ENCODE results near the gene CEP350. TPM values are rescaled to one million over a fixed set of nuclear protein-coding genes. Genes with fewer than 3 reads are reported as not detected.

Gene CEP350
- total RNA-seq, 6 donors from 2014 or later, result 42.8 to 66.5 (median 52.2) TPM

- Histone ChIP-seq H3K27ac (no peak overlapping the region), H3K9me3 (no peaks in the 10 kb centered on the region), H3K4me1 (peaks cover 25 to 49% (median 41%) of the 10 kb centered on the region in 4 donors), H3K4me3 (no peak overlapping the region), H3K27me3 (no peaks in the 10 kb centered on the region), H3K36me3 (no peaks in the 10 kb centered on the region)
- DNase-seq (no peak), ATAC-seq (ENCODE audit: low FRiP score in 2 of 2) (no peak)
- TF ChIP-seq POLR2A (IDR thresholded peaks at IDR 0.05) (no peak), POLR2AphosphoS5 (IDR thresholded peaks at IDR 0.05) (no peak), EP300 (IDR thresholded peaks at IDR 0.05) (no peak), CTCF (IDR thresholded peaks at IDR 0.05) (no peak)
- 64 to 72% methylated on average over 6 of the region's 6 CpGs for WGBS, 2 donors
Observed at GRCh38 chr1:179973198-179974110, 18.8 kb downstream of the CEP350 start.

- H3K4me3 ChIP-seq, result no peak overlapping the region
- peaks cover 0 to 5% (median 2%) of the 10 kb centered on the region in 4 donors for H3K9me3 ChIP-seq
- WGBS, 2 donors, result 69 to 75% methylated on average over 4 of the region's 4 CpGs
- peaks cover 3 to 20% (median 14%) of the 10 kb centered on the region in 4 donors for H3K4me1 ChIP-seq
- ATAC-seq (ENCODE audit: low FRiP score in 2 of 2) (no peak), DNase-seq (no peak)
- H3K27me3 ChIP-seq, result no peaks in the 10 kb centered on the region
- H3K36me3 ChIP-seq, result no peaks in the 10 kb centered on the region
- TF ChIP-seq CTCF (IDR thresholded peaks at IDR 0.05), result no peak
- no peak for TF ChIP-seq POLR2AphosphoS5 (IDR thresholded peaks at IDR 0.05)
- TF ChIP-seq POLR2A (IDR thresholded peaks at IDR 0.05), result no peak
- TF ChIP-seq EP300 (IDR thresholded peaks at IDR 0.05), result no peak
- H3K27ac ChIP-seq, result peak overlapping the region in 2 of 4 donors; percentile 9 to 55
Observed at GRCh38 chr1:179976970-179977651, 22.5 kb downstream of the CEP350 start.

GRCh38 chr1:179978199-179979079 lies 23.8 kb downstream of the CEP350 start:
- DNase-seq (no peak), ATAC-seq (ENCODE audit: low FRiP score in 2 of 2) (no peak)
- Histone ChIP-seq H3K36me3 (no peaks in the 10 kb centered on the region), H3K4me3 (no peak overlapping the region), H3K27ac (peak overlapping the region in 1 of 4 donors; percentile 55), H3K9me3 (peaks cover 0 to 5% (median 2%) of the 10 kb centered on the region in 4 donors), H3K4me1 (peaks cover 3 to 17% (median 12%) of the 10 kb centered on the region in 4 donors), H3K27me3 (no peaks in the 10 kb centered on the region)
- TF ChIP-seq POLR2AphosphoS5 (IDR thresholded peaks at IDR 0.05) (no peak), EP300 (IDR thresholded peaks at IDR 0.05) (no peak), POLR2A (IDR thresholded peaks at IDR 0.05) (no peak), CTCF (IDR thresholded peaks at IDR 0.05) (no peak)
- 64% methylated on average over 5 of the region's 5 CpGs for WGBS, 2 donors

- Histone ChIP-seq H3K4me1 (peaks cover 0 to 6% (median 3%) of the 10 kb centered on the region in 4 donors), H3K36me3 (peaks cover 0 to 5% (median 0%) of the 10 kb centered on the region in 4 donors), H3K27me3 (no peaks in the 10 kb centered on the region), H3K27ac (no peak overlapping the region), H3K4me3 (no peak overlapping the region), H3K9me3 (peaks cover 0 to 5% (median 2%) of the 10 kb centered on the region in 4 donors)
- ATAC-seq (ENCODE audit: low FRiP score in 2 of 2), result no peak
- WGBS, 2 donors, result 94 to 100% methylated on average over 1 of the region's 1 CpG
- DNase-seq, result no peak
- TF ChIP-seq EP300 (IDR thresholded peaks at IDR 0.05) (no peak), POLR2AphosphoS5 (IDR thresholded peaks at IDR 0.05) (no peak), POLR2A (IDR thresholded peaks at IDR 0.05) (no peak), CTCF (IDR thresholded peaks at IDR 0.05) (no peak)
Observed at GRCh38 chr1:179984101-179984500, 29.5 kb downstream of the CEP350 start.
